NCI-H128 (cell line): ENCODE measurements around the gene C5.

Experiments
- DNase-seq: peaks from one replicate; lab custom pipeline; 2025; ENCODE audit not compliant: unreplicated experiment; lab: John Stamatoyannopoulos, UW

C5 gene

GRCh38 chr9:120913647-120914264 is 136.3 kb downstream of the C5 start:
- no peak for DNase-seq

- DNase-seq: no peak
These were observed 137.0 kb downstream of the C5 start for GRCh38 chr9:120912958-120913646.

DNA sequence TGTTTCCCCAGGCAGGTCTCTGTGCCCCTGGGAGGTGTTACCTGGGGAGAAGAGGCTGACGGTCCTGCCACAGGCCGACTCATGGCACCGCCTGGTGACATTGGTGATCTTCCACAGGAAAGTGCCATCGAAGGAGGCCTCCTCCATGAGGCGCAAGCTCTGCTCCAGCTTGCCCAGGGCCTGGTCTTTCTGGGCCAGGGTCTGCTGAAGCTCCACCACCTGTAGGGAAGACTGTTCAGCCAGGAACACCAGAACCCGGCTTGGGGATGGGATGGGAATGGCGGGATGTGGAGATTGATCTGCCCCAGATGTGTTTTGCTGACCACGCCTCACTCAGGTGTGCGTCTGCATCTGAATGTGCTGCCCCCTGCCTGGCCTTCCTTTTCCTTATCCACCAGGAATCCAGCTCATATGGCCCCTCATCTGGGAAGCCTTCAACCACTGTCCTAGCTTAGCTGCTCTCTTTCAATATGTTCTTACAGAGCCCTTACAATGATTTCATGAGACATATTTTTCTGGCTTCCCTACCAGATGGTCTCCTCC is 138.7 kb downstream of the C5 start:
- DNase-seq: no peak

DNA sequence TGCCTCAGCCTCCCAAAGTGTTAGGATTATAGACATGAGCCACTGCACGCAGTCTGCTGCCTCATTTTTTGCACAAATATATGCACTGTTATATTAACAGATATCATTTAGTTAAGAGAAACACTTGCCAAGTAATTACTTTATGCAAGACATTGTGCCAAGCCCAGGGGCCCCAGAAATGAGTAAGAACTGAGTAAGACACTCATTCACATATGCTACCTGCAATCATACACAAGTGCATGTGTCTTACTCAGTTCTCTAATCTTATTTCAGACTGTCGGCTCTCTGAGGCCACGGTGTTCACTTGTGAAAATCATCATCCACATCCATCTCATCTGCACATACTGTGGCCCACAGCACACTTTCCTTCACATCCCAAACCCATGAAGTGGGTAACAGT is 139.4 kb downstream of the C5 start:
- DNase-seq: no peak

GRCh38 chr9:120909904-120910303 is 140.2 kb downstream of the C5 start:
- DNase-seq: no peak

DNA sequence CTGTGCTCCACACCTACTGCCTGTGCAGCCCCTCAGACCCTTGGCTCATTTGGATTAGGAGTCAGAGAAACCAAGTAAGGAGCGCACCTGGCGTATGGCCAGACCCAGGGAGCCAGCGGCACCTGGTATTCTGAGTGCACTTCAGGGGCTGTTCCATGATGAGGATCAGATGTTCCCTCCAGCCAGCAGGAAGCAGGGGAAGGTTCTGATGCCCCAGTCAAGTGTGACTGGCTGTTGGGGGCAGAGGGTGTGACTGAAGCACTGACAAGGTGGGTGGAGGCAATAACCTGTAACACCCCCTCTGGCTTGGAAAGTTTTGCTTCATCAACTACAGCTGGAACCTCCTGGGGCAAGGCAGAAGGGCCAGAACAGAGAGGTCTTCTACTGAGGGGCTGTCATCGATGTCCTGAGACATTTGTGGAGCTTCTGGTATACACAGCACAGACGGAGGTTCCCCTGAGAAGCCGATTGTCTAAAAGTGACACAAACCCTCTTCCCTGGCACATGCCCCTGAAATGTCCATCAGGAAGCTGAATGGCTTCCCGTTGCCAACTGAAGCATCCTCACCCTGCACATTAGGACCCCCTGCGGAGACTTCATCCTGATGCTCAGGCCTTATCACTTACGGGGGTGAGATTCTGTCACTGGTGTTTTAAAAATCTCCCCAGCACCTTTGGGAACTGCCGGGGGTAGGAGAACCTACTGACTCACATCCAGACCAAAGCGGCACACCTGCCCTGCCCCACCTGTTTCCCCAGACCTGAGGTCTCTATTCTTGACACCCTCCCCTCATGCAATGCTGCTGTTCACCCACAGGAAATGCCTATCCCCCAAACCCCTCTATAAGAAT is 144.5 kb downstream of the C5 start:
- DNase-seq: no peak

DNA sequence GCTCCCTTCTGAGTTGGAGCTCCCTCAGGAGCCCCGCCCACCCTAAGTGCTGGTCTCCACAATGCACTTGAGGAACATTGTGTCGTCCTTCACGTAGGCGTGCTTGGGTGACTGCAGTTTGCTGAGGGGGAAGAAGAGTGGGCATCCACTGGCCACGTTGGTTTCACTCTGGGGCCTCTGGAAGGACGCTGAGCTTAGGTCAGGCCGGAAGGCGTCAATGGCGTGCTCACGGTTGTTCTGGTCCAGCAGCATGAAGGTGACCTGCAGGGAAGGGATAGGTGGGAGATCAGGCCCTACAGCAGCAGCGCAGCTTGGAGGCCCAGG is 145.1 kb downstream of the C5 start:
- no peak for DNase-seq

DNA sequence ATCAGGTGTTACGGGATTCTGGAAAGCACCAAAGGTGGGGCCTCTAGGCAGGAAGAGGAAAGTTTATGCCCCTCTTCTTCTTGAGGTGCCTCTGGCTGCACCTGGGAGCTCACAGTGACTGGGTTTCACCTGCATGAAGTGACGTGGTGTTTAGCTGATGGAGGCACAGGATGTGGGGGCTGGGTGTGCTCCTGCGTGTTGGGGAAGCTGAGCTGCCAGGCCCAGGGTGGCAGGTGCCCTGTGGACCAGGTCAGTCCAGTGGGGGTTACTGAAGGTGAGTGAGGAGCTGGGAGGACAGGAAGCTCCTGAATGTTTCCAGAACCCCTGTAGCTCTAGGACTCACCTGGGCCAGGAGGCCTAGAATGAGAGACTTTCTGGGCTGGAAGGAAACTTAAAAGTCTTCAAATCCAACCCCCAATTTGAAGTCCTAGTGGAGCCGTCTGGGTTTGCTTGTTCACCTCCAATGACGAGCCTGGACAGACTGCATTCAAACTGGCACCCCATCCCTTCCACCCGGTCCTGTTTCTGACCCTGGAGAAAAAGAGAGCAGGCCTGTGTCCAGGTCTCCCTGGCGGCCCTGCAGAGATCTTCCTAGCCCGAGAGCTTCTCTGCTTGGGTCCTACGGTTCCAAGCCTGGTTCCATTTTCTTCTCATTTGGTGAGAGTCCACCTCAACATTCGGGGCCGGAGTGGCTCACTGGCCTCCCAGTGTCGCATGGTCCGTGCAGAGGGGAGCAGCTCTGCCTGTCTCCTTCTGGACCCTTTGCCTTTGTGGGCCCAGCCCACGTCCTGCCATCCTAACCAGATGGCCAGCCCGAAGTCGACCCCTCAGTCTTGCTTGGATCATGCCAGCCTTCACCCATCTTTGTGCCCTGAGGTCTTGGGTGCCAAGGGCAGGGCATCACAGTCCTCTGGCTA is 145.8 kb downstream of the C5 start:
- DNase-seq: no peak

GRCh38 chr9:120902569-120903535 is 147.2 kb downstream of the C5 start:
- DNase-seq: no peak
